ENCODE results near the gene PLBD1.

PLBD1 gene

DNA sequence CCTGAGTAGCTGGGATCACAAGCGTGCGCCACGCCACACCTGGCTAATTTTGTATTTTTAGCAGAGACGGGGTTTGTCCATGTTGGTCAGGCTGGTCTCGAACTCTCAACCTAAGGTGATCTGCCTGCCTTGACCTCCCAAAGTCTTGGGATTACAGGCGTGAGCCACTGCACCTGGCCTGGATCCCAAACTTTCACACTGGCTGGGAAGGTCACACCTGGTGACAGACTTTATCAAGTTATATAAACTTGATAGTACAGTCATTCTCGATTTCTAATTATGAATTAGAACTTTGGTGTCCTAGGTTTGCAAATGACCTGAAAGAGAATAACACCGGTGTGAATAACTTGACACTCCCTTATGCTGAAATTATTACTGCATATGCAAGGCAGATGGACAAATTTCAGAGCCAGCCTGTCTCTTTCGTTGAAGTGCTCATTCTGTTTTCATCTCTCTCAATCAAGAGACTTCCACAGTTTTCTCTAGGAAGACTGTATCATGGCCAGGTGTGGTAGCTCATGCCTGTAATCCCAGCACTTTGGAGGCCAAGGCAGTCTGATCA, 5.9 kb downstream of the PLBD1 start:
- TF ChIP-seq TAF1 (IDR thresholded peaks at IDR 0.05; ENCODE audit: borderline replicate concordance, insufficient read depth, low read length) (no peak), POLR2AphosphoS5 (IDR thresholded peaks at IDR 0.05; ENCODE audit: low read depth, low read length) (no peak), FOXP2 (optimal IDR thresholded peaks at IDR 0.05; ENCODE audit: borderline replicate concordance, extremely low read depth, extremely low read length, insufficient read depth) (no peak), SIN3A (IDR thresholded peaks at IDR 0.05; ENCODE audit: borderline replicate concordance, insufficient read depth, low read length) (no peak)
- TF ChIP-seq, protein P1, sequence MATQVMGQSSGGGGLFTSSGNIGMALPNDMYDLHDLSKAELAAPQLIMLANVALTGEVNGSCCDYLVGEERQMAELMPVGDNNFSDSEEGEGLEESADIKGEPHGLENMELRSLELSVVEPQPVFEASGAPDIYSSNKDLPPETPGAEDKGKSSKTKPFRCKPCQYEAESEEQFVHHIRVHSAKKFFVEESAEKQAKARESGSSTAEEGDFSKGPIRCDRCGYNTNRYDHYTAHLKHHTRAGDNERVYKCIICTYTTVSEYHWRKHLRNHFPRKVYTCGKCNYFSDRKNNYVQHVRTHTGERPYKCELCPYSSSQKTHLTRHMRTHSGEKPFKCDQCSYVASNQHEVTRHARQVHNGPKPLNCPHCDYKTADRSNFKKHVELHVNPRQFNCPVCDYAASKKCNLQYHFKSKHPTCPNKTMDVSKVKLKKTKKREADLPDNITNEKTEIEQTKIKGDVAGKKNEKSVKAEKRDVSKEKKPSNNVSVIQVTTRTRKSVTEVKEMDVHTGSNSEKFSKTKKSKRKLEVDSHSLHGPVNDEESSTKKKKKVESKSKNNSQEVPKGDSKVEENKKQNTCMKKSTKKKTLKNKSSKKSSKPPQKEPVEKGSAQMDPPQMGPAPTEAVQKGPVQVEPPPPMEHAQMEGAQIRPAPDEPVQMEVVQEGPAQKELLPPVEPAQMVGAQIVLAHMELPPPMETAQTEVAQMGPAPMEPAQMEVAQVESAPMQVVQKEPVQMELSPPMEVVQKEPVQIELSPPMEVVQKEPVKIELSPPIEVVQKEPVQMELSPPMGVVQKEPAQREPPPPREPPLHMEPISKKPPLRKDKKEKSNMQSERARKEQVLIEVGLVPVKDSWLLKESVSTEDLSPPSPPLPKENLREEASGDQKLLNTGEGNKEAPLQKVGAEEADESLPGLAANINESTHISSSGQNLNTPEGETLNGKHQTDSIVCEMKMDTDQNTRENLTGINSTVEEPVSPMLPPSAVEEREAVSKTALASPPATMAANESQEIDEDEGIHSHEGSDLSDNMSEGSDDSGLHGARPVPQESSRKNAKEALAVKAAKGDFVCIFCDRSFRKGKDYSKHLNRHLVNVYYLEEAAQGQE (IDR thresholded peaks at IDR 0.05; ENCODE audit: insufficient read depth in 1 of 2, low read depth in 2 of 2, low read length in 2 of 2) = no peak

DNA sequence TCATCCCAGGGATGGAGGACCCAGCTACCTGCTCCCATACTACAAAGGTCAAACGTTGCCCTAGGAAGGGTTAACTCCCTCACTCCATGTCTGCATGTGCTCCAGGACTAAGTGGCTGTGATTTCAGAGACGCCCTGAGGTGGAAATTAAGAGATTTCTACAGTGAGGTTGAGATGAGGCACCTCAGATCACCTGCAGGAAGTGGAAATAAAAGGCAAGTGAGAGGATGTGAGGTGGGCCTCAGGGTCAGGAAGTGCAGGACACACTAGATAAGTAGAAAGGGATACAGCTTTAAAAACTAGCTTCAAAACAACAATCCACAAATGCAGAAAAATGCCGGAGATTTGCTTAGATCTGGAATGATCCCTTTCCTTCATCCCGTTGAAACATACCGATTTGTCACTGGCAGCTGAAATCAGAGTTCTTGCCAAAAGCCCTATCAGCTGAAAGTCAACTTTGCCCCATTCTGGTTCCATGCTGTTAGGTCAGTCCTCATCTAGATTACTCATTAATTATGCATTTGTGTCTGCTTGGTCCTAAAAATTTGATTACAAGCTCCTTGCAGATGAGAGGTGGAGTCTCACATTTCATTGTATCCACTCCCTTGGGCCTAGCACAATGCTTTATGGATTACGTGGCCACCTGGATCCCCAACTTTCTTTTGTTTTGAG, 6.6 kb downstream of the PLBD1 start:
- TF ChIP-seq FOXP2 (optimal IDR thresholded peaks at IDR 0.05; ENCODE audit: borderline replicate concordance, extremely low read depth, extremely low read length, insufficient read depth) (no peak), SIN3A (IDR thresholded peaks at IDR 0.05; ENCODE audit: borderline replicate concordance, insufficient read depth, low read length) (no peak), TAF1 (IDR thresholded peaks at IDR 0.05; ENCODE audit: borderline replicate concordance, insufficient read depth, low read length) (no peak), POLR2AphosphoS5 (IDR thresholded peaks at IDR 0.05; ENCODE audit: low read depth, low read length) (no peak)
- TF ChIP-seq, protein P1 (IDR thresholded peaks at IDR 0.05; ENCODE audit: insufficient read depth in 1 of 2, low read depth in 2 of 2, low read length in 2 of 2) = no peak

DNA sequence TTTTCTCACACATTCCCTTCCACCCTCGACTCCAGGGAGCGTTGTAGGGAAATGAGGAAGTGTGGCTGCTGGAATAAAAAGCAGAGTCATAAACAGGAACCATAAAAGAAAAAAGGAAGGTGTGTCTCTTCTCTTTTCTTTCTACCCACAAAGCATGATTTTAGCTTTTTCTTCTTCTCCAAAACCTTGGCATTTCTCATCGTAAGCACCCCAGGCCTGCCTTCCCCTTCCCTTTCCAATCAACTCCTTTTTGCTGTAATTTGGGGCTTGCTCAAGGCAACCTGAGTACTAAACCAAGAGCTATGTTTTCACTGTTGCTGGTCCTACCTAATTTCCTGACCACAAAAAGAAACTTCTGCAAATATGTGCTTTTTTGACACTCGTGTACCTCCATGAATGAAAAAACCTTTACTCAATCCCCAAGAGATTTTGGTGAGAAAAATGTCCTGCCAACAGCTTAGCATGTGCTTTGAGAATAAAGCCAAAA, 9.2 kb downstream of the PLBD1 start:
- no peak for TF ChIP-seq POLR2AphosphoS5 (IDR thresholded peaks at IDR 0.05; ENCODE audit: low read depth, low read length)
- TF ChIP-seq FOXP2 (optimal IDR thresholded peaks at IDR 0.05; ENCODE audit: borderline replicate concordance, extremely low read depth, extremely low read length, insufficient read depth) = no peak
- TF ChIP-seq, protein P1 (IDR thresholded peaks at IDR 0.05; ENCODE audit: insufficient read depth in 1 of 2, low read depth in 2 of 2, low read length in 2 of 2) = no peak
- no peak for TF ChIP-seq SIN3A (IDR thresholded peaks at IDR 0.05; ENCODE audit: borderline replicate concordance, insufficient read depth, low read length)
- TF ChIP-seq TAF1 (IDR thresholded peaks at IDR 0.05; ENCODE audit: borderline replicate concordance, insufficient read depth, low read length) = no peak

DNA sequence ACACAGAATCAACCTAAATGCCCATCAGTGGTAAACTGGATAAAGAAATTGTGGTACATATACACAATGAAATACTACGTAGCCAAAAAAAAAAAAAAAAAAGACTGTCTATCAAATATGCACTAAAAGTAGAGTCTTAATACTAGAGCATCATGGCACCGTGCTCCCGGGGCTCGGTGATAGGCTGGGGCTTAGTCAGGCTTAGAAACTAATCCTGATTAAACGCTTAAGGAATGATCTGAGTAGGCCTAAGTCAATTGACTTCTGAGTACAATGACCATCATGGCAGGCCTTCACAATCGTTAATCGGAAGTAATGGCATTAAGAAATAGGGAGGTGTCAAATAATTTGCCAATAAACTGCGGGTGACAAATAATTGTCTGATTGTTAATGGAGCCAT, 9.7 kb downstream of the PLBD1 start:
- TF ChIP-seq, protein P1 (IDR thresholded peaks at IDR 0.05; ENCODE audit: insufficient read depth in 1 of 2, low read depth in 2 of 2, low read length in 2 of 2) = no peak

All from PFSK-1 (cell line).